Astrocyte of the cerebellum (primary cell): ENCODE data around the gene TULP3.

ENCODE experiments used
- DNase-seq: peaks from one replicate; pipeline ENCODE4 v3.0.0-alpha.2; 2011; ENCODE audit warnings: low read depth
- H3K4me3 ChIP-seq: 2 replicates; pipeline ENCODE4 v1.5.1; 2011; ENCODE audit warnings: mild to moderate bottlenecking, low read depth, low read length, moderate library complexity
- CTCF ChIP-seq: IDR thresholded peaks from 2 replicates; pipeline ENCODE4 v1.5.1; 2012; ENCODE audit warnings: low read length, low read depth, moderate library complexity, mild to moderate bottlenecking; ENCODE audit errors: missing control alignments
- in situ Hi-C: cut with HindIII; loops from 2 replicates; pipeline ENCODE4 v1.10.0; 2017; ENCODE audit warnings: low sequenced_read_pairs

TULP3 gene

DNA sequence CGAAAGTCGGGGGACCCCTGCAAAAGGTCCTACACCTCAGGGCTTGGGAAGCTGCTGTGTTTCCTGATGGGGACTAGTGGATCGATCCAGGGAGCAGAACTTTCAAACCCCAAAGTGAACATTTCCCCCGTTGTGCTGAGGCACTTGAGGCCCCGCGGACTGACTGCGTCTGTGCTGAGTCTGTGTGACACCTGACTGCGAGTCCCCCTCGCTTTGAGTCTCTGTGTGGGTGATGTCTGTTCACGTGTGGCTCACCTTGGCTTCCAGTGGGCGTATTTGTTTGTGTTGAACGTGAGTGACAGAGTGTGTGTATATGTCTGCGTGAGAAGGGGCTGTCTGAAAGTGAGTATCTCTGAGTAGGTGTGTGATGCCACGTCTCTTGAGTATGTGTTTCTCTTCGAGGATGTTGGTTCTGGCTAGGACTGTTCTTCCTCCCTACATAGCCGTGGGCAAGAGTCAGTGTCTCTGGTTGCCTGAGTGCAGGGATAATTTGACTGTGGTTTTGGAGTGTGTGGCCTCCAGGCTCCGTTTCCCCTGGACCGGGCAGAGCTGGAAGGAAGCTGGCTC is 69.8 kb downstream of the TULP3 start:
- in situ Hi-C loops = no loop called here
- no peak for TF ChIP-seq CTCF
- no peak for DNase-seq
- H3K4me3 ChIP-seq = peak overlapping the region; percentile 64

DNA sequence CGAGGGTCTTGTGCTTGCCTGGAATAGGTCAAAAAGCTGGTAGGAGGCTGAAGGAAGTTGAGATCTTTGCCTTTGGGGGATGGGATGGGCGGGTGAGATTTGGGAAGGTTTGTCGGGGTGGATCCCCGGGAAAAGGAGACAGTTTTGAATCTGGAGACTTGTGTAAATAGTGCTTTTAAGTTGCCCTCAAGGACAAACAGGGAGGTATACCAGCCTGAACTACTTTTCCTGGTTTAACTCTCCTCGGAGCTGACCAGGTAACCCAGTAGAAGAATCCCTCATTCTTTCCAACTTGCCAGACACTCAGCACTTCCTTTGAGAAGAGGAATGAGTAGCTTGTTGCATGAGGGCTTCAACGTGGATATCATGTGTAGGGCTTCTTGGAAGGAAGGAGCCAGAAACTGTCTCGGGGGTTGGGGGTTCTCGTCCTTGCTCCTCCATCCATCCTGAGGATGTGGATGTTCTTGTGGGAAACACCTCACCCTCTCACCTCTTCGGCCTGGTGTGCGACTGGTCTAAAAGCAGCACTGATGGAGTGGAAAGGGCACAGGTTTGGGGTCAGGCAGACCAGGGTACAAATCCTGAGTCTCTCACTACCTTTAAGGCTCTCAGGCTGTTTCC is 70.4 kb downstream of the TULP3 start:
- DNase-seq = no peak
- no peak for TF ChIP-seq CTCF
- in situ Hi-C loops = no loop called here
- peak overlapping the region; percentile 64 for H3K4me3 ChIP-seq

DNA sequence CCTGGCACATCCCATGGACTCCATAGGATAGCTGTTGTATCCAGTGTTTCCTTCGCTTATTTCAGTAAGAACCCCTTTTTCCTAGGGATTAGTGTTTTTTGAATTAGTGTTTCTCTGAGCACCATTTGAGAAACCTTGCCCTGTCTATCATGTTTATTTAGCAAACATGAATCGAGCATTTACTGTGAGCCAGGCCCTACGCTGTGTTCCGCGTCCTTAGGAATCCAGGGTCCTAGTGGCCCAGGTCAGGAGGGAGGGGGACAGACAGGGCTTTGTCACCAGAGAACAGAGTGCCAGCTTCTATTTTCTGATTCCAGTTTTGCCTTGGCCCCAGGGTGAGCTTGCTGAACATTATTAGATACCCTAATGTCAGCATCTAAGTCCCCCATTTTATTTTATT is 71.0 kb downstream of the TULP3 start:
- H3K4me3 ChIP-seq = no peak overlapping the region

DNA sequence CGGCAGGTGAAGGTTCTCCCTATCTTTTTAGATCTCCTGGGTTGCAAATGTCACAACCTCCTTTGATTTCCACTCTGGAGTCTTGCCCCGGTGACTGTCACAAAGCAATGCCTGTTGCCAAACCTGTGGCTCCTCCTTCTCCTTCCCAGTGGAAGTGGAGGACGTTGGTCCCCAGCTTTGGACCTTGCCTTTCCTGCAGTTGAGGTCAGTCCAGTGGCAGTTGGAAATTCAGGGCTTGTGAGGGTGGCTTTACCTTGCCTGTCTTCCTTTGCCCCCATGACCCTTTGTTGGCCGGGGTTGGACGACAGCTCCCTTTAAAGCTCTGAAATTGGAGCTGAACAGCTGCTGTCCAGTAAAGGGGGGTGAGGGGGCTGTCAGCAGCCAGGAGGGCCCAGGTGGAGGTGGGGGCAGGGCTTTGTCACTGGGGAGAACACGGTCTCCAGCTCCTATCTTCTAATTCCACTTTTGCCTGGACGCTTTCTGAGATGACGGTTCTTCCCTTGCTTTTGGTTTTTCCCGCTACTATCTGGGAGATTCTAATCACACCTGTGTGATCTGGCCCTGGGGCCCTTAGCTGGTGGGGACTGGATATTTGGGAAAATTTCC is 72.6 kb downstream of the TULP3 start:
- no peak for TF ChIP-seq CTCF
- DNase-seq = no peak
- in situ Hi-C loops = no loop called here
- H3K4me3 ChIP-seq = no peak overlapping the region

More for the DNA sequence above, 71.0 kb downstream of the TULP3 start:
- no peak for DNase-seq
- in situ Hi-C loops = no loop called here
- TF ChIP-seq CTCF = no peak

- in situ Hi-C loops = no loop called here
- TF ChIP-seq CTCF = no peak
- H3K4me3 ChIP-seq = peak overlapping the region; percentile 21
- no peak for DNase-seq
Measured at GRCh38 chr12:2963760-2964292, 73.1 kb downstream of the TULP3 start.

DNA sequence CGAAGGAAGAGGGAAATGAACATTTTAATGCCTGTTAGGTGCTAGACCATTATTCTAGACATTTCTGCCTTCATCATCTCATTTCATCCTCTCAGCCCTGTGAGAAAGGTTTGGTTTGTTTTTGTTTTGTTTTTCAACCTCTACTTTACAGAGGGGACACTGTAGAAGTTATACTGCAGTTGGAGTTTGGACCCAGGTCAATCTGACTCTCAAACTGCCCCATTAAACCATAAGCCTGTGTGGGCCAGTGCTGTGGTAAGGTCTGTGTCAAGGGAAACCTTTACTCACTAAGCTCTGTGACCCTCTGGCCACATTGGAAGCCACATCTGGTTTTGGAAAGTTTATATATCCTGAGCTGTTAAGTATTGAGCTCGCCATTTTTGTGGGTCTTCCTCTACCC is 77.0 kb downstream of the TULP3 start:
- in situ Hi-C loops = no loop called here
- no peak overlapping the region for H3K4me3 ChIP-seq
- no peak for DNase-seq
- no peak for TF ChIP-seq CTCF
